Sigmoid colon (tissue), 4 donors: ENCODE measurements around the gene RILP.

Experiments used
- POLR2AphosphoS5 ChIP-seq, 4 donors: sonication (generic); formaldehyde crosslinking; IDR thresholded peaks; one replicate each; pipeline ENCODE4 v1.6.1; 2017; ENCODE audit warnings: antibody characterized with exemption in 4 of 4
- TF ChIP-seq, protein P1 (sequence below), 4 experiments: fragments of 450-650 bp in 3 of 4; fragments of 200-600 bp in 1 of 4; IDR thresholded peaks; one replicate each; pipeline ENCODE4 v1.5.1; 2016 to 2019; ENCODE audit warnings: antibody characterized with exemption in 4 of 4, mild to moderate bottlenecking in 3 of 4, moderate library complexity in 2 of 4

DNA sequence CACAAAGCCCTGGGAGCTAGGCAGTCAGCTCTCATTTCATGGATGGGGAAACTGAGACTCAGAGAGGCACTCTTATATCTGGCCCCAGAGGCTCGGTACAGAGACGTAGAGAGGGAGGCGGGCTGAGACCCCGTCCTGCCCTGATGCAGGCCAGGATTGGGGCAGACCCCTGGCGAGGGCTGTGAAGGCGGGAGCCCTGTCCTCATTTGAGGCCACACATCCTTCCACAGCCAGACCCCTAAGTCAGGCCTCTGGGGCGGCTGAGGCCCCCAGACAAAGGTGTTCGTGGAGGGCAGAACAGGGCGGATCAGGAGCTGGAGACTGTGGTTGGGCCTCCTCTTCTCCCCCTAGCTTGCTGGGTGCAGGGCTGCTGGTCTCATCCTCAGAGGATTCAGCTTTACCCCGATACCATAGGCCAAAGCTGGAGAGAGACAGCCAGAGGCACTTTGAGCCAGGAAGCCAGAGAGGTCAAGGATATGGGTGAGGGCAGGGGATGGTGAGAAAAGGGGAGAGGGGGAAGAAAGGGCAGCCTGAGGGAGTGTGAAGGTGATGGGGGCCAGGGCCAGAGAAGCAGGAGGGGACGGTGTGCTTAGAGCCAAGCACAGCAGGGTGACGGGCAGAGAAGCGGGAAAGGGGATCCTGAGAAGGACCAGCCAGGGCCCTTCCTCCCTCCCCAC is 3.3 kb downstream of the RILP start:
- TF ChIP-seq, protein P1, sequence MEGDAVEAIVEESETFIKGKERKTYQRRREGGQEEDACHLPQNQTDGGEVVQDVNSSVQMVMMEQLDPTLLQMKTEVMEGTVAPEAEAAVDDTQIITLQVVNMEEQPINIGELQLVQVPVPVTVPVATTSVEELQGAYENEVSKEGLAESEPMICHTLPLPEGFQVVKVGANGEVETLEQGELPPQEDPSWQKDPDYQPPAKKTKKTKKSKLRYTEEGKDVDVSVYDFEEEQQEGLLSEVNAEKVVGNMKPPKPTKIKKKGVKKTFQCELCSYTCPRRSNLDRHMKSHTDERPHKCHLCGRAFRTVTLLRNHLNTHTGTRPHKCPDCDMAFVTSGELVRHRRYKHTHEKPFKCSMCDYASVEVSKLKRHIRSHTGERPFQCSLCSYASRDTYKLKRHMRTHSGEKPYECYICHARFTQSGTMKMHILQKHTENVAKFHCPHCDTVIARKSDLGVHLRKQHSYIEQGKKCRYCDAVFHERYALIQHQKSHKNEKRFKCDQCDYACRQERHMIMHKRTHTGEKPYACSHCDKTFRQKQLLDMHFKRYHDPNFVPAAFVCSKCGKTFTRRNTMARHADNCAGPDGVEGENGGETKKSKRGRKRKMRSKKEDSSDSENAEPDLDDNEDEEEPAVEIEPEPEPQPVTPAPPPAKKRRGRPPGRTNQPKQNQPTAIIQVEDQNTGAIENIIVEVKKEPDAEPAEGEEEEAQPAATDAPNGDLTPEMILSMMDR (IDR thresholded peaks at IDR 0.05), result no peak
- no peak for TF ChIP-seq POLR2AphosphoS5 (IDR thresholded peaks at IDR 0.05)
